ENCODE results near the gene VCAM1.

VCAM1 gene

GRCh38 chr1:100720101-100720500 lies 559 bp downstream of the VCAM1 start:
- Histone ChIP-seq H3K4me3 (ENCODE audit: low read length) (no peak overlapping the region), H3K4me2 (ENCODE audit: low read length) (no peak overlapping the region), H3F3A (ENCODE audit: control insufficient read depth, insufficient read depth) (no peaks in the 10 kb centered on the region), H3K27ac (ENCODE audit: low read depth, low read length) (no peak overlapping the region), H3K27me3 (ENCODE audit: control insufficient read depth, low read length) (peaks cover 9% of the 10 kb centered on the region), H3K79me2 (ENCODE audit: control insufficient read depth, low read length) (no peaks in the 10 kb centered on the region), H3K9me2 (replicated peaks; ENCODE audit: control insufficient read depth, low read length) (no peaks in the 10 kb centered on the region), H3K4me1 (ENCODE audit: control insufficient read depth, low read length) (no peaks in the 10 kb centered on the region), H4K20me1 (ENCODE audit: control insufficient read depth, insufficient read depth, low read depth, low read length) (no peaks in the 10 kb centered on the region), H3K9me3 (ENCODE audit: control insufficient read depth, insufficient read depth, low read length) (no peaks in the 10 kb centered on the region), H3K36me3 (ENCODE audit: control insufficient read depth, low read length) (no peaks in the 10 kb centered on the region)
- no peak for TF ChIP-seq EZH2phosphoT487 (IDR thresholded peaks at IDR 0.05; ENCODE audit: borderline replicate concordance, low read length)
- TF ChIP-seq, protein P1, sequence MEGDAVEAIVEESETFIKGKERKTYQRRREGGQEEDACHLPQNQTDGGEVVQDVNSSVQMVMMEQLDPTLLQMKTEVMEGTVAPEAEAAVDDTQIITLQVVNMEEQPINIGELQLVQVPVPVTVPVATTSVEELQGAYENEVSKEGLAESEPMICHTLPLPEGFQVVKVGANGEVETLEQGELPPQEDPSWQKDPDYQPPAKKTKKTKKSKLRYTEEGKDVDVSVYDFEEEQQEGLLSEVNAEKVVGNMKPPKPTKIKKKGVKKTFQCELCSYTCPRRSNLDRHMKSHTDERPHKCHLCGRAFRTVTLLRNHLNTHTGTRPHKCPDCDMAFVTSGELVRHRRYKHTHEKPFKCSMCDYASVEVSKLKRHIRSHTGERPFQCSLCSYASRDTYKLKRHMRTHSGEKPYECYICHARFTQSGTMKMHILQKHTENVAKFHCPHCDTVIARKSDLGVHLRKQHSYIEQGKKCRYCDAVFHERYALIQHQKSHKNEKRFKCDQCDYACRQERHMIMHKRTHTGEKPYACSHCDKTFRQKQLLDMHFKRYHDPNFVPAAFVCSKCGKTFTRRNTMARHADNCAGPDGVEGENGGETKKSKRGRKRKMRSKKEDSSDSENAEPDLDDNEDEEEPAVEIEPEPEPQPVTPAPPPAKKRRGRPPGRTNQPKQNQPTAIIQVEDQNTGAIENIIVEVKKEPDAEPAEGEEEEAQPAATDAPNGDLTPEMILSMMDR (IDR thresholded peaks at IDR 0.05; ENCODE audit: low read depth, low read length, poor library complexity, severe bottlenecking) = no peak

- TF ChIP-seq EZH2phosphoT487 (IDR thresholded peaks at IDR 0.05; ENCODE audit: borderline replicate concordance, low read length) = no peak
- TF ChIP-seq, protein P1 (IDR thresholded peaks at IDR 0.05; ENCODE audit: low read depth, low read length, poor library complexity, severe bottlenecking) = no peak
- Histone ChIP-seq H3K27ac (ENCODE audit: low read depth, low read length) (no peak overlapping the region), H3K4me2 (ENCODE audit: low read length) (no peak overlapping the region)
Observed at GRCh38 chr1:100720751-100721150, 1.2 kb downstream of the VCAM1 start.

GRCh38 chr1:100721526-100722207 lies 2.1 kb downstream of the VCAM1 start:
- Histone ChIP-seq H3K9me2 (replicated peaks; ENCODE audit: control insufficient read depth, low read length) (no peaks in the 10 kb centered on the region), H3K9me3 (ENCODE audit: control insufficient read depth, insufficient read depth, low read length) (no peaks in the 10 kb centered on the region), H3K79me2 (ENCODE audit: control insufficient read depth, low read length) (no peaks in the 10 kb centered on the region), H3K4me1 (ENCODE audit: control insufficient read depth, low read length) (no peaks in the 10 kb centered on the region), H3K27me3 (ENCODE audit: control insufficient read depth, low read length) (peaks cover 9% of the 10 kb centered on the region), H3K27ac (ENCODE audit: low read depth, low read length) (no peak overlapping the region), H3K4me3 (ENCODE audit: low read length) (no peak overlapping the region), H3K36me3 (ENCODE audit: control insufficient read depth, low read length) (no peaks in the 10 kb centered on the region), H4K20me1 (ENCODE audit: control insufficient read depth, insufficient read depth, low read depth, low read length) (no peaks in the 10 kb centered on the region), H3F3A (ENCODE audit: control insufficient read depth, insufficient read depth) (no peaks in the 10 kb centered on the region), H3K4me2 (ENCODE audit: low read length) (no peak overlapping the region)
- TF ChIP-seq EZH2phosphoT487 (IDR thresholded peaks at IDR 0.05; ENCODE audit: borderline replicate concordance, low read length) = no peak
- TF ChIP-seq, protein P1 (IDR thresholded peaks at IDR 0.05; ENCODE audit: low read depth, low read length, poor library complexity, severe bottlenecking) = no peak

More at GRCh38 chr1:100720751-100721150, 1.2 kb downstream of the VCAM1 start:
- H4K20me1 ChIP-seq (ENCODE audit: control insufficient read depth, insufficient read depth, low read depth, low read length) = no peaks in the 10 kb centered on the region
- no peaks in the 10 kb centered on the region for H3K9me2 ChIP-seq (replicated peaks; ENCODE audit: control insufficient read depth, low read length)
- no peaks in the 10 kb centered on the region for H3F3A ChIP-seq (ENCODE audit: control insufficient read depth, insufficient read depth)
- no peaks in the 10 kb centered on the region for H3K4me1 ChIP-seq (ENCODE audit: control insufficient read depth, low read length)
- H3K36me3 ChIP-seq (ENCODE audit: control insufficient read depth, low read length) = no peaks in the 10 kb centered on the region
- H3K4me3 ChIP-seq (ENCODE audit: low read length) = no peak overlapping the region
- H3K79me2 ChIP-seq (ENCODE audit: control insufficient read depth, low read length) = no peaks in the 10 kb centered on the region
- no peaks in the 10 kb centered on the region for H3K9me3 ChIP-seq (ENCODE audit: control insufficient read depth, insufficient read depth, low read length)
- peaks cover 9% of the 10 kb centered on the region for H3K27me3 ChIP-seq (ENCODE audit: control insufficient read depth, low read length)
